NCI-H2227 (cell line): Measurements from ENCODE around the gene PIGU.
"Not testable (repeated sequence)": the region's sequence is repeated elsewhere in the genome, so short reads cannot be mapped to it uniquely, and the experiment has no call there.

Source experiments
- DNase-seq: peaks from one replicate; lab custom pipeline; 2025; ENCODE audit not compliant: unreplicated experiment; lab: John Stamatoyannopoulos, UW

PIGU gene, protein sequence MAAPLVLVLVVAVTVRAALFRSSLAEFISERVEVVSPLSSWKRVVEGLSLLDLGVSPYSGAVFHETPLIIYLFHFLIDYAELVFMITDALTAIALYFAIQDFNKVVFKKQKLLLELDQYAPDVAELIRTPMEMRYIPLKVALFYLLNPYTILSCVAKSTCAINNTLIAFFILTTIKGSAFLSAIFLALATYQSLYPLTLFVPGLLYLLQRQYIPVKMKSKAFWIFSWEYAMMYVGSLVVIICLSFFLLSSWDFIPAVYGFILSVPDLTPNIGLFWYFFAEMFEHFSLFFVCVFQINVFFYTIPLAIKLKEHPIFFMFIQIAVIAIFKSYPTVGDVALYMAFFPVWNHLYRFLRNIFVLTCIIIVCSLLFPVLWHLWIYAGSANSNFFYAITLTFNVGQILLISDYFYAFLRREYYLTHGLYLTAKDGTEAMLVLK

DNA sequence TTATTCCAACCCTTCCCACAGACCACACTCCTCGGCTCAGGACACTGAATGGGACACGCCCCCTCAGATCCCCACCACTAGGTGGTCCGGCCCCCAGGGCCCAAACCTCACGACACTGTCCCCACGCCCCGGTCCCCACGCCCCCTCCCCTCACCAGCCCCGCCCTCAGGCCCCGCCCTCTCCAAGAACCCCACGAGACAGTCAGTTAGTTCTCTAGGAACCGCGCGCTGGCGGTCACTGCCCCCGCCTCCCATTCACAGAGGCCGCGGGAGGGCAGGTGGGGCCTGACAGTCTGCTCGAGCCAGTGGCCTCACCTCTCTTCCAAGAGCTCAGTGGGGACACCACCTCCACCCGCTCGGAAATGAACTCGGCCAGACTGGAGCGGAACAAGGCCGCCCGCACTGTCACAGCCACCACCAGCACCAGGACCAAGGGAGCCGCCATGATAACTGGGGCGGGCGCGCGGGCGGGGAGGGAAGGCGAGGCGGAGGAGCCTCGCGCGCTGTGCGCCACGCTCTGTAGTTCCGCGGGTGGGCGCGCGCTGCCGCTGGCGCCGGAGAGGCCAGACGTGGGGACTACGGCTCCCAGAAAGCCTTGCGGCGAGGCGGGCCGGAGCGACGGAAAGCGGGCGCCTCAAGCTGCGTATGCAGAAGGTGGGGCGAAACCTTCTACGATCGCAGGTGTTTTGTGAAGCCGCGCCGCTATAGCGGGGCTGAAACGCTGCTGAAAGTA is at the start of gene PIGU:
TSS of gene PIGU (minus strand) at position 451 of the 732 bp plus-strand sequence. CDS start at position 444, 7 bp downstream.
- peak; percentile 98 for DNase-seq

DNA sequence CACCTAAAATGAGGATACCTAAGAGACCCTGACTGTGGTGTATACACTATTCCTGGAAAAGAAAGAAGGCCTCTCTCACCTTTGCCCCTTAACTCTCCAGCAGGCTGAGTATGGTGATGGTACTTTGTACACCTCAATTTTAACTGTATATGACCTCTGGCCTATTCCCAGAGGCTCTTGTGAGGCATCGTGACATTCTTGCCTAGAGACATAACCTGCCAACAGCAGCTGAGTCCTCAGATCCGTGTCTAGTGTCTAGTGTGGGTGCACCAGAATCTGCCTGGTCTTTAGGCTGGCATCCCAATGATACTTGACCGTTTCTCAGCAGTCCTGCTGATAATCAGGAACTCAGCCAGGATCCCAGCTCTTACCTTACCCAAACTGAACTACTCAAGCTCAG is 47.3 kb upstream of the PIGU start:
- no peak for DNase-seq

DNA sequence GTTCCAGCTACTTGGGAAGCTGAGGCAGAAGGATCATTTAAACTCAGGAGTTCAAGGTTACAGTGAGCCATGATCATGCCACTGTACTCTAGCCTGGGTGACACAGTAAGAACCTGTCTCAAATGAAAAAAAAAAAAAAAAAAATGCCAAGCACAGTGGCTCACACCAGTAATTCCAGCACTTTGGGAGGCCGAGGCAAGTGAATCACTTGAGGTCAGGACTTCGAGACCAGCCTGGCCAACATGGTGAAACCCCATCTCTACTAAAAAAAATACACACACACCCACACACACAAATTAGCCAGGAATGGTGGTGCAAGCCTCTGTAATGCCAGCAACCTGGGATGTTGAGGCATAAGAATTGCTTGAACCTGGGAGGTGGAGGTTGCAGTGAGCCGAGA is 45.7 kb upstream of the PIGU start:
- not testable (repeated sequence) for DNase-seq

DNA sequence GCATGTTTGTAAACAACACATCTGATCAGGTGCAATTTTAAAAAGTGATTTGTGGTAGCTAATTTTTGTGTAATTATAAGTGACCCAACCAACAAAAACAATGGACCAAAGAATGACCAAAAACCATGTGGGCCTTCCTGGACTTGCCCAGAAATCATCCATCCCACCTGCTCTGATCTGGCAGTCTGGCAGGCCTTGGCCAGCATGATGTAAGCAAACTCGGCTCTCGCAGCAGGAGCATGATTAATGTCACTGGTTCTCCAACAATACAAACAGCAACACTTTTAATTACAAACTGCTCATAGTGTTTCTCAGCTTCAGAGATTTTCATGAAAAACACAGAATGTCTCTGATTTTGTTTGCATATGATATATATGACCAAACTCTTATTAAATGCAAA is 43.4 kb upstream of the PIGU start:
- DNase-seq, result no peak

DNA sequence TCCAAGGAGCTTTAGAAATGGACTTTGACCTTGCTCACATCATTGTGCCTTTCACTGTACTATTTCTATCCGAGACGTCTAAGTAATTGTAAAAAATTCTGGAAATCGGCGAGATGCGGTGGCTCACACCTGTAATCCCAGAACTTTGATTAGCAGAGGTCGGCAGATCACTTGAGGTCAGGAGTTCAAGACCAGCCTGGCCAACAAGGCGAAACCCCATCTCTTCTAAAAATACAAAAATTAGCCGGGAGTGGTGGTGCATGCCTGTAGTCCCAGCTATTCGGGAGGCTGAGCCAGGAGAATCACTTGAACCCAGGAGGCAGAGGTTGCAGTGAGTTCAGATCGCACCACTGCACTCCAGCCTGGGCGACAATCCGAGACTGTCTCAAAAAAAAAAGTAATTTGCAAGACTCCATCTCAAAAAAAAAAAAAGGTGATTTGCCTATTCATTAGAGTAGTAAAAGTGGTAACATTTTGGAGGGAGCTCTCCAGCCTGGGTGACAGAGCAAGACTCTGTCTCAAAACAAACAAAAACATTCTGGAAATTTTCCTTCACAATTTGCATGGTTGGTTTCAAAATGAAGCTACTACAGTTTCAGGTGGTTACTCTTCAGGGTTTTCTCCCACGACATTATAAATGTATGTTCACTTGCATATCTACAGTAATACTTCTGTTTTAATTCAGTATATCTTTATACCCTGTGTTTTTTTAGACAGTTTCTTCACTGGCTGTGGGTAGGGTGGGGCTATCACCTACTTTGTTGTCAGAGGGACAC is 42.5 kb upstream of the PIGU start:
- not testable (repeated sequence) for DNase-seq

DNA sequence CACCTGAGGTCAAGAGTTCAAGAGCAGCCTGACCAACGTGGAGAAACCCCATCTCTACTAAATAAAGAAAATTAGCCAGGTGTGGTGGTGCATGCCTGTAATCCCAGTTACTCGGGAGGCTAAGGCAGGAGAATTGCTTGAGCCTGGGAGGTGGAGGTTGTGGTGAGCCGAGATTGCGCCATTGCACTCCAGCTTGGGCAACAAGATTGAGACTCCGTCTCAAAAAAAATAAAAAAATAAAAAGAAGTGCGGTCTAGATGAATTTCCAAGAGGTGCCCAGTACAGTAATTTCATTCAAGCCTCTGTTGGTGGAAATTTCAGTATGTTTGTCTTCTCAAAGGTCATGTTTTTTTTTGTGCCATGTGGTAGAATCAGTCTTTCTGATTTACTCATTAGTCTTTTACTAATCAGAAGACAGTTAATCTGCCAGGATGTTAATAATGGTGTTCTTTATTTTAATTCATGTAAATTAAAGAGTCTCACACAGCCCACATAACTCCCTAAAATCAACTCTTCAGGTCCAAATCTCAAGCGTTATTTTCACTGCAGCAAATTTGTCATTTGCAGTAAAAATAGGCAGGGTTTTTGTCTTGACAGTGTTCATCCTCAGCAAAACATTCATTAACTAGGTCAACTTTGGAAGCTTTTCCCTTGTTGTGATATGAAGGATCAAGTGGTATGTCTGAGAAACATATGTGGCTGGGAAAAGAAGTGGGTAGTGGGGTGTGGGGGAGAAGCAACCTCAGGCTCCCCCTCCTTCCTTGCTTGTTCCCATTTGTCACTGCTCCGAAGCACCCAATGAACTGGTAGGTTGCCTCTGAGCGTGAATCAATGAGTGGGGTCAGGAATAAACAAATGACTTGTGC is 40.6 kb upstream of the PIGU start:
- DNase-seq, result no peak

DNA sequence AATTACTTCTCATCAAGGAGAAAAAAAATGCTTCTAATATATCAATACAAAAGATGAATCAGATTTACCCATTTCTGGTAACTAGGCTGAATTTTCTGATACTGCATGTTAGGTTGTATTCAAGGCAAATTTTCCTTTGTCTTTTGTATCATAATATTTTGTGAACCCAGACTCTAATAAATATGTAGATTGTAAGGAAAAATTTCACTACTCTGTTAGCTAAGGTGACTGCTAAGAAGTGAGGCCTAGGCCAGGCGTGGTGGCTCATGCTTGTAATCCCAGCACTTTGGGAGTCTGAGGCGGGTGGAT is 40.0 kb upstream of the PIGU start:
- DNase-seq, result no peak

DNA sequence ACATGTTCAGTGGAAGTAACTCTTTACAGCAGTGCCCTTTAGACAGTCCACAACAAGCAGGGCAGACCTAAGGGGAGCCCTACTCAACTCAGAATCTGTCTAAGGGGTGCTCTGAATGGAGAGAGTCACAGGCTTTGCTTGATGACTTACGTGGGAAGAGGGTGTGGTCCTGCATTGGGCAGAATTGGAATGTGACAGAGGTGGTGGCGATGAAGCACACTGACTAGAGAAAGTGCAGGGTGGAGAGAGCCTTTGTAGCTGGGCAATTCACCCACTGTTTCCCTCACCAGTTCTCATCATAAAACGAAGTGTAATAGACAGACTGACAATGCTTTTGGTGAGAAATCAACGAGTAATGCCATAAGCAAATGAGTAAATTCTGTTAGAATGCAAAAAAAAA is 38.5 kb upstream of the PIGU start:
- DNase-seq, result no peak

DNA sequence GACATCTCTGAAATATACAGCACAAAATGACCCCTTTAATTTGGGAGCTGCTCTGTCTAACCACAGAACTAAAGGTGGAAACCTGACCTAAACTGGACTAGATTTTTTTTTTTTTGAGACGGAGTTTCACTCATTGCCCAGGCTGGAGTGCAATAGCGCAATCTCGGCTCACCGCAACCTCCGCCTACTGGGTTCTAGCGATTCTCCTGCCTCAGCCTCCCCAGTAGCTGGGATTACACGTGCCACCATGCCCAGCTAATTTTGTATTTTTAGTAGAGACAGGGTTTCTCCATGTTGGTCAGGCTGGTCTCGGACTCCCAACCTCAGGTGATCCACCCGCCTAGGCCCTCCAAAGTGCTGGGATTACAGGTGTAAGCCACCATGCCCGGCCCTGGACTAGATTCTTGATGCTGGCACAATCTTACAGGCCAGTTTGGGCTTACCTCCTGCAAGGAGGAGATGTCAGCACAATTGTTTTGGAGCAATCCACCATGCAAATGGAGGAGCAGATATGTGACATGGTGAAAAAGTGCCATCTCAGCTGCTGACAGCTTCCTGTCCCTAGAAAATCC is 37.1 kb upstream of the PIGU start:
- DNase-seq, result not testable (repeated sequence)

DNA sequence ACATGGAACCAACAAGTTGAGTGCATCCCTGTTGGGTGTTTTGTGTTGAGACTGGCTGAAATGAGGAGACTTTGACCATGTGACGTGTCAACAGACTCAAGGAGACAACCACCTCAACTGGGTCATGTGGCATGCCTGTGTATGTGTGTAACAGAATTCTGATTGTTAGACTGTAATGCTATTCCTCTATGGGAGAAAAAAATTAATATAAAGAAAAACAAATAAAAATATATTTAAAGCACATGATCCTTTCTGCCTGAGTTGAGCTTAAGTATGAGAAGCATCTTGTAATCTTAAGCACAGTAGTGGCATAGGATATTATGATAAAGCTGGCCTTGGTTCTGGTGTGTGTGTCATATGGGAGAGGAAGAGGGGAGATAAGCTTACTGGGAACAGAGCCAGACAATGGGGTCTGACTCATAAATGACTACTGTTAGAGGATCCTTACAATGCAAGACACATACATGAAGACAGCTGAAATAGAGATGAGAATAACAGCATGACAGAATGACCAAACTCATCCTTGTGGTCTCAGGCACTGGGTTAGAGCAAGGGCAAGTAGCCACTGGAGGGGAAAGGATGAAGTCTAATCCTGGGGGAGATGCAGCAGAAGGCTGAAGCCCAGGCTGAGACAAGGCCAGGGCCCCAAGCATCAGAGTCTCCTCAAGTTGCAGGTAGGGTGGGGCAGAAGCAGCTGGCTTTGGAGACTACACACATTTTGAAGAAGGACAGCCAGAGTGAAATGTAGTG is 36.5 kb upstream of the PIGU start:
- DNase-seq, result no peak

DNA sequence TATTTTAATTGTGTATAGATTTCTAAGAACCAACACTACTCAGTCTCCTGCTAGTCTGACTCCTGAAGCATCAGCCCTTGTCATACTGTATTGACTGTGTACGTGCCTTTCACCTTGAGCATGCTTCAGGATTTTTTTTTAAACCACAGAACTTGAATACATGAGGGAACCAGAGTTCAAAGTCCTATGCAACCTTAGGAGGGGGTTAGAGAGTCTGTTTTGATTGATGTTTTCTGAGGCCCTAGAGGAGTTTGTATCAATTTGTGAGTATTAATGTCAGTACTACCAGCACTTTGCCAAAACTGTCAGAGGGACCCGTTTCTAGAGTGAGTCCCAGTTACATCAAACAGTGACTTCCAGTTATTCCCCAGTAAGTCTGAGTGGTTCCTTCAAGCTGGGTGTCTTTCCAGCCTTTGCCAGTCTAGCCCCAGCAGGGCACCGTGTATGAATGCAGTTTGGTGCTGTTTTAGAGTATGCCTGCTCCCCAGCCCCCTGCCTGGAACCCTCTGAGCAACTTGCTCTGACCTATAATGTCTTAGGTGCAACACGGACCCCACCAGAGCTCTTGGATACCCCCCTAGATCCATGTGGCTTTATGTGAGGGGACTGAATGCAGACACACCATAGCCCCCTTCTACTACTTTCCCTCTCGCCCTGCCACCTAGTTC is 35.8 kb upstream of the PIGU start:
- no peak for DNase-seq

DNA sequence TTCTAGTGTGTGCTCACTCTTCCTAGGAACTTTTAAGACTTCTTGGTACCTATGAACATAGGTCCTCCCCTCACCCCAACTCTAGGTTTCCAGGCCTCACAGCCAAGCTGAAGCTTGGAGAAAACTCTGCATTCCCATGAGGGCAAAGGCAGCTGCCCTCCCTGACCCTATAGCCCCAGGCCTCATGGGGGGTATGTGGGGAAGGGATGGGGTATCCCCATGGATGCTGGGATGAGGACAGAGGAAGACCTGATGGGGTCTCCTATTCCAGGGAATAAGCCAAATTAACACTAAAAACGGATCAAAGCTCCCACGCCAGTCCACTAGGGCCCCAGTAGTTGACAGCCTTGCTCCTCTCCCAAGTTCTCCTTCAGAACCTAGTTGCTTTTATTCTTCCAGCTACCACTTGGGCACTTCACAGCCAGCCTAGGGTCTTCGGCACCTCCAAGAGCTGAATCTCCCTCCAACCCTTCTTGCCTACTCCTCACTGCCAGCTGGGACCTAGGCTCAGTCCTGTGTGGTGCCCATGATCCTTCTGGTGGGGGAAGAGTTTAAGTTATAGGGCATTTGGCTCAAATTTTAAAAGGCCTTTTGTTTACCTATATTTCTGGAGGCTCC is 35.0 kb upstream of the PIGU start:
- DNase-seq, result no peak

DNA sequence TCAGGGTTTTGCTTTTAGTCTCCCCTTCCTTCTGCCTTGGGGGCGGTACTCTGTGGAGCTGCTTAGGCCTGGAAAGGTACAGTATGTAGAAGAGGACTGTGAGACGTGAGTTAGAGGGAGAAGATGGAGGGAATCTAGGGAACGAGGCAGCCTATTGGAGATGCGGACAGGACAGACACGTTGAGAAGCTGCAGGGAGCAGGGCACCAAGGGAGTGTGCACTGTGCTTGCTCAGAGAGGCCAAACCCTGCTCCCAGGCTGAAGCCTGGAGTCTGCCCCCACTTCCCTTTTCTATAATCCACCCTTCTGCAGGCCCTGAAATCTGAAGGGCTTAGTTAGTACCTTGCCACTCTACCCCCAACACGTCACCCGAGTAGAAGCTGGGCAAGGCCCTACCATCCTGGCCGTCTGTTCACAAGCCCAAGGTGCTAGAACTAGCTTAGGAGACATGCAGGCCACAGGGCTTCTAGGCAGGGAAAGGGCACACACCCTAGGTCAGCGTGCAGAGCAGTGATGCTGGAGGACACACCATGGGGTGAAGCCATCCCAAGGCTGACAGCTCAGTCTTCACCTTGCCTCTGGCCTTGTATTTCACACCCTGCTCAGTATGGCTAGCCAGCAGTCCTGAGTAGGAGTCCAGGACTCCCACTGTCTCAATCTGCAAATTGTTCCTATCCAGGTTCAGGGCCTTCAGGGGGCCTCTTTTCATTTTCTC is 34.1 kb upstream of the PIGU start:
- peak; percentile 34 for DNase-seq

DNA sequence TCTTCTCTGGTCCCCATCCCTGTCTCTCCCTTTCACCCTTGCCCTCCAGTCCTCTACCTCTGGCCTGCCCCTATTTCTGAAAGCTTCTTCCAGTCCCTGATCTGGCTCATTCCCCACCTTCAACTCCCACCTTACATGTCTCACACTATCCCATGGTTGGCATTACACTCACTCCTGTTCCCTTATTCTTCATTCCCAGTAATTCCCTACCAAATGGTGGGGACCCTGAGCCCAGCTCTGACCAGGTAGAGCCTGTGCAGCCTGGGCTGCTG is 33.6 kb upstream of the PIGU start:
- DNase-seq, result no peak

DNA sequence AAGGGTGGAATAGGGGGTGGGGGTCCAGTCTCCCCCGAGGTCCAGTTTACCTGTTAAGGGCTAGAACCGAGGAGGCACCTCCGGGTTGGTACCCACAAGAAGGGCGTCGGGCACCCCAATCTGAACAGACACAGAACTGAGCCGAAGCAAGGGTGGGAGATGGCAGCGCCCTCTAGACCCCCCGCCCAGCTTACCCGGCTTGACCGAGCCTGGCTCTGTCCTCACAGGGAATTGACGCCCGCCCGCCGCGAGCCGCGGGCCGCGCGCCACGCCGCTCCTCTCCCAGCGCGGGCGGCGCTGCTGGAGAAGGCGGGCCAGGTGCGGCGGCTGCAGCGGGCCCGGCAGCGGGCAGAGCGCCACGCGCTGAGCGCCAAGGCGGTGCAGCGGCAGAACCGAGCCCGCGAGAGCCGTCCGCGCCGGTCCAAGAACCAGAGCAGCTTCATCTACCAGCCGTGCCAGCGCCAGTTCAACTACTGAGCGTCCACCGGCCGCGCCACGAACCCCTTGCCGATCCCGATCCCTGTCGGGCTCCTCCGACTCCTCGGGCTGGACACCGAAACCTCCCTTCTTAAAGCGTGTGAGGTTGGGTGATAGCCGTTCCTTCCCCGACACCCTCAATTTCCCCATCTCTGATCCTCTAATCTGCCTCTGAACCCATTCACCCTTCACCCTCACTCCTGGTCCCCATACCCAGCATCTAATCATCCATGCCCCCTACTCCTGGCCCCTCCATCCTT is 33.1 kb upstream of the PIGU start:
- DNase-seq, result peak; percentile 87

DNA sequence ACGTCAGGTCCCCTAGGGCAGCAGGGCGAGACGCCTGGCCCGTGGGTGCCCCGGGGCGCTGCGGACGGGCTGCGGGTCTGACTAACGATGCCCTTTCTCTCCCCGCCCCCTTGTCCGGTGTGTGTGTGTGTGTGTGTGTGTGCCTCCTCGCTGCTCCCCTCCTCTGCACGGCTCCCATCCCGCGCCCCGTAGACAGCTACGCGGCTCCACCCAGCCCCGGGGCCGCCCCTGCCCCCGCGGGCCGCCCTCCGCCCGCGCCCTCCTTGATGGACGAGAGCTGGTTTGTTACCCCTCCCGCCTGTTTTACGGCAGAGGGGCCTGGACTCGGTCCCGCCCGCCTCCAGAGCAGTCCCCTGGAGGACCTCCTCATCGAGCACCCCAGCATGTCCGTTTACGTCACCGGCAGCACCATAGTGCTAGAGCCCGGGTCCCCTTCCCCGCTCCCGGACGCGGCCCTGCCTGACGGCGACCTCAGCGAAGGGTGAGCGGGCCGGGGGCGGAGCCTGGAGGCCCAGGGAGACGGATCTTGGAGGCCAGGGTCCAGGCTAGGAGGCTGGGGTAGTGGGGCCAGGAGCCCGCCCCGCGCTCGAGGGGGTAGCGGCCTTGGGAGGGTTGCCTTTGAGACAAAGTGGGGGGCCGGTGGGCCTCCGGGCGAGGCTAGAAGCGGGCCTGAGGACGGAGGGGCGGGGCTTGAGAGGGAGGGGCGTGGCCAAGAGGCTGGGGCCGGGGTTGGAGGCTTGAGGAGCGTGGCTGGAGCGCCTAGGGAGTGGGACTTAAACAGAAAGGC is 32.3 kb upstream of the PIGU start:
- DNase-seq, result peak; percentile 91

DNA sequence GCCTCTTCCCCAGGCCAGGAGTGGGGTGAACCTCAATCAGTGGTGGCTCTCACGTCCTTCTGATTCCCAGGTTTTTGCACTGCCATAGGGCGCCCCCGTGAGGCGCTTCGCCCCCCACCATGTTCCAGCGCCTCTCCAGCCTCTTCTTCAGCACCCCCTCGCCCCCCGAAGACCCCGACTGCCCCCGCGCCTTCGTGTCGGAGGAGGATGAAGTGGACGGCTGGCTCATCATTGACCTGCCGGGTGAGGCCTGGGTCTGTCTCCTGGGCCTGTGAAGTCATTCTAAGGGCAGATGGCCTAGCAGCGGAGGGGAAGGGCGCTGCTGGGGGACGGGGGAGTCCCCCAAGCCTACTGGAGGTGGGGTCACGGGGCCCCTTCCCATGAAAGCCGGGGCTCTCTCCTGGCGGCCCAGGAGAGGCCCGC is 31.7 kb upstream of the PIGU start:
- peak; percentile 57 for DNase-seq
